HCT116 (cell line): ENCODE data around the gene UCP2. TPM values are rescaled to one million over a fixed set of nuclear protein-coding genes. Genes with fewer than 3 reads are reported as not detected.

Experiments
- ATAC-seq: fragments of 200-7000 bp; cut with Tn5 transposase; 2 replicates; pipeline ENCODE4 v1.9.1; 2020; ENCODE audit warnings: mild to moderate bottlenecking, moderate library complexity
- BruUV-seq: library from RNA; stranded (reverse); fragments of 400-500 nt; replicated peaks from 2 replicates; lab custom pipeline; 2021; lab: Mats Ljungman, UMichigan
- CTCF ChIA-PET: fragments of 300-600 bp; sonication (Branson Sonifier 250); formaldehyde crosslinking; loops from one replicate; lab custom pipeline; 2021; ENCODE audit warnings: antibody characterized with exemption; lab: Charles Lee
- POLR2A ChIA-PET: fragments of 300-600, 350-600 bp; sonication (Branson Sonifier 250); formaldehyde crosslinking; loops from one replicate; lab custom pipeline; 2021; ENCODE audit warnings: antibody characterized with exemption; lab: Charles Lee
- RAD21 ChIA-PET, 2 experiments: fragments of 300-600 bp; sonication (Branson Sonifier 250); formaldehyde crosslinking; loops; one replicate each; lab custom pipeline; 2023; ENCODE audit warnings: low total read pairs in 2 of 2; ENCODE audit not compliant: uncharacterized antibody in 2 of 2, unreplicated experiment in 2 of 2, low non-redundant PET in 1 of 2; lab: Charles Lee
- DNase-seq: peaks from one replicate; pipeline ENCODE4 v3.0.0-alpha.2; 2010; ENCODE audit warnings: low read depth, low spot score
- H2AFZ ChIP-seq: fragments of 200-600 bp; shearing (Covaris generic), sonication (generic); 2 replicates; pipeline ENCODE4 v1.6.1; 2017; ENCODE audit warnings: low read depth, mixed run types, mixed read lengths, antibody characterized with exemption, low read length; ENCODE audit not compliant: poor library complexity, severe bottlenecking
- H3K27ac ChIP-seq: 2 replicates; pipeline ENCODE4 v1.5.1; 2012; ENCODE audit warnings: low read depth, low read length
- H3K27me3 ChIP-seq: fragments of 200-600 bp; sonication (generic); 2 replicates; pipeline ENCODE4 v1.6.1; 2016; ENCODE audit warnings: mixed run types, low read length, mixed read lengths; ENCODE audit not compliant: insufficient read depth
- H3K36me3 ChIP-seq, 2 experiments: fragments of 200-500 bp in 1 of 2; fragments of 200-600 bp in 1 of 2; sonication (Bioruptor generic) in 1 of 2; sonication (generic) in 1 of 2; 2 replicates each; pipeline versions ENCODE4 v1.5.1 to v1.6.1; 2014 to 2016; ENCODE audit warnings: low read length in 2 of 2, inconsistent platforms in 1 of 2, mixed read lengths in 1 of 2, mixed run types in 1 of 2; ENCODE audit not compliant: insufficient read depth in 2 of 2, control insufficient read depth in 1 of 2
- H3K4me1 ChIP-seq, 2 experiments: fragments of 200-600 bp in 1 of 2; sonication (generic) in 1 of 2; 2 replicates each; pipeline versions ENCODE4 v1.5.1 to v1.6.1; 2012 to 2017; ENCODE audit warnings: low read length in 2 of 2, inconsistent platforms in 1 of 2, mild to moderate bottlenecking in 1 of 2, mixed read lengths in 1 of 2, mixed run types in 1 of 2, moderate library complexity in 1 of 2; ENCODE audit not compliant: insufficient read depth in 2 of 2, control insufficient read depth in 1 of 2
- H3K4me2 ChIP-seq: fragments of 200-600 bp; sonication (generic); 2 replicates; pipeline ENCODE4 v1.6.1; 2017; ENCODE audit warnings: mixed run types, low read length, mixed read lengths
- H3K4me3 ChIP-seq, 2 experiments: fragments of 200-600 bp in 1 of 2; sonication (generic) in 1 of 2; replicated peaks in 1 of 2; 2 replicates each; pipeline ENCODE4 v1.5.1; 2011 to 2016; ENCODE audit warnings: low read length in 2 of 2, control low read depth in 1 of 2, low read depth in 1 of 2, mild to moderate bottlenecking in 1 of 2, mixed read lengths in 1 of 2, mixed run types in 1 of 2
- H3K79me2 ChIP-seq: fragments of 200-600 bp; sonication (generic); 2 replicates; pipeline ENCODE4 v1.6.1; 2017; ENCODE audit warnings: mild to moderate bottlenecking, mixed run types, low read length, moderate library complexity, mixed read lengths; ENCODE audit not compliant: insufficient read depth
- H3K9ac ChIP-seq: fragments of 200-600 bp; sonication (generic); 2 replicates; pipeline ENCODE4 v1.6.1; 2016; ENCODE audit warnings: low read length, mixed read lengths
- H3K9me2 ChIP-seq: fragments of 200-600 bp; sonication (generic), shearing (Covaris generic); 2 replicates; pipeline ENCODE4 v1.6.1; 2017; ENCODE audit warnings: mixed run types, mild to moderate bottlenecking, moderate library complexity; ENCODE audit not compliant: insufficient read depth
- H3K9me3 ChIP-seq, 2 experiments: fragments of 200-500 bp in 1 of 2; fragments of 200-600 bp in 1 of 2; sonication (Bioruptor generic) in 1 of 2; sonication (generic) in 1 of 2; 2 replicates each; pipeline ENCODE4 v1.6.1; 2014 to 2017; ENCODE audit warnings: low read length in 2 of 2, mixed read lengths in 2 of 2, inconsistent platforms in 1 of 2, low read depth in 1 of 2, mild to moderate bottlenecking in 1 of 2, mixed run types in 1 of 2, moderate library complexity in 1 of 2; ENCODE audit not compliant: control insufficient read depth in 1 of 2, insufficient read depth in 1 of 2
- H4K20me1 ChIP-seq: fragments of 200-600 bp; sonication (generic), shearing (Covaris generic); 2 replicates; pipeline ENCODE4 v1.6.1; 2017; ENCODE audit warnings: mixed run types, mild to moderate bottlenecking, moderate library complexity; ENCODE audit not compliant: insufficient read depth
- CEBPB ChIP-seq: IDR thresholded peaks from 2 replicates; pipeline ENCODE4 v1.6.1; 2012; ENCODE audit warnings: low read depth
- CTCF ChIP-seq, 3 experiments: fragments of 200-600 bp in 1 of 3; sonication (generic) in 1 of 3; IDR thresholded peaks in 2 of 3; conservative IDR thresholded peaks in 1 of 3; 2 replicates each; pipeline ENCODE4 v1.5.1; 2012 to 2017; ENCODE audit warnings: low read depth in 2 of 3, low read length in 2 of 3, antibody characterized with exemption in 1 of 3, borderline replicate concordance in 1 of 3, control low read depth in 1 of 3, mild to moderate bottlenecking in 1 of 3, mixed read lengths in 1 of 3, mixed run types in 1 of 3, moderate library complexity in 1 of 3; ENCODE audit not compliant: insufficient read depth in 1 of 3
- EGR1 ChIP-seq: IDR thresholded peaks from 2 replicates; pipeline ENCODE4 v1.6.1; 2012; ENCODE audit warnings: low read depth
- POLR2A ChIP-seq: IDR thresholded peaks from 2 replicates; pipeline ENCODE4 v1.7.0; 2011; ENCODE audit warnings: borderline replicate concordance; ENCODE audit not compliant: insufficient read depth, insufficient read length; ENCODE audit errors: extremely low read depth
- REST ChIP-seq: IDR thresholded peaks from 2 replicates; pipeline ENCODE4 v1.6.1; 2012; ENCODE audit warnings: low read depth
- TCF7L2 ChIP-seq: IDR thresholded peaks from 2 replicates; pipeline ENCODE4 v1.7.0; 2011; ENCODE audit warnings: borderline replicate concordance, inconsistent platforms; ENCODE audit not compliant: insufficient read depth, insufficient read length; ENCODE audit errors: extremely low read depth
- ZNF274 ChIP-seq: fragments of 200-500 bp; sonication (Bioruptor generic); IDR thresholded peaks from 2 replicates; pipeline ENCODE4 v1.6.1; 2014; ENCODE audit warnings: mild to moderate bottlenecking, low read depth, low read length, inconsistent platforms
- intact Hi-C: fragments of 100-400 bp; cut with micrococcal nuclease; formaldehyde crosslinking; loops from 2 replicates; pipeline ENCODE4 v1.10.0; 2022
- total RNA-seq: library from RNA; stranded (reverse); gene quantifications from one replicate; pipeline ENCODE4 v1.2.1, GENCODE V29; 2021; ENCODE audit not compliant: unreplicated experiment

The UCP2 gene
- total RNA-seq, 1 experiment from 2014 or later = 20.4 TPM

GRCh38 chr11:73929388-73929787 is 53.3 kb downstream of the UCP2 start:
- H3K9me2 ChIP-seq = no peaks in the 10 kb centered on the region
- peaks cover 3% of the 10 kb centered on the region in 2 experiments; a peak in 3 of 4 replicates for H3K4me1 ChIP-seq
- no peak overlapping the region for H3K4me3 ChIP-seq
- ChIA-PET CTCF (no interaction called here), POLR2A (no interaction called here), RAD21 (no interaction called here)
- no peaks in the 10 kb centered on the region for H4K20me1 ChIP-seq
- H2AFZ ChIP-seq = no peak overlapping the region
- no TSS peak for BruUV-seq
- no peak overlapping the region for H3K4me2 ChIP-seq
- intact Hi-C loops = no loop called here
- no peak overlapping the region for H3K9ac ChIP-seq
- no peak for ATAC-seq
- TF ChIP-seq REST = peak; percentile 11; the same call in 1 of the 2 replicates
- no peak for TF ChIP-seq CEBPB
- no peak for TF ChIP-seq CTCF (IDR thresholded peaks at IDR 0.05 in 2 of 3, conservative IDR thresholded peaks at IDR 0.05 in 1 of 3; ENCODE audit: borderline replicate concordance in 1 of 3, insufficient read depth in 1 of 3, low read depth in 2 of 3, low read length in 2 of 3)
- no peak for TF ChIP-seq ZNF274
- no peak for TF ChIP-seq EGR1
- TF ChIP-seq TCF7L2 = no peak
- TF ChIP-seq POLR2A = no peak
- H3K9me3 ChIP-seq = no peaks in the 10 kb centered on the region
- no peak overlapping the region for H3K27ac ChIP-seq
- no peaks in the 10 kb centered on the region for H3K79me2 ChIP-seq
- DNase-seq = no peak
- no peaks in the 10 kb centered on the region for H3K36me3 ChIP-seq
- no peaks in the 10 kb centered on the region for H3K27me3 ChIP-seq

Other genes starting within 250 kb of the UCP2 start
- gene RAB6A, start 221.8 kb downstream of the UCP2 start, total RNA-seq = 121 TPM
- gene MRPL48, start 195.0 kb downstream of the UCP2 start, total RNA-seq = 66.8 TPM
- 97.0 TPM for gene COA4, start 106.0 kb downstream of the UCP2 start, total RNA-seq
- gene PAAF1, start 105.8 kb downstream of the UCP2 start, total RNA-seq = 15.5 TPM
- gene DNAJB13, start 31.8 kb downstream of the UCP2 start, total RNA-seq = 0.22 TPM
- gene UCP3, start 26.2 kb upstream of the UCP2 start, total RNA-seq = 1.3 TPM
- gene C2CD3, start 188.2 kb upstream of the UCP2 start, total RNA-seq = 30.6 TPM
- gene PPME1, start 188.4 kb upstream of the UCP2 start, total RNA-seq = 68.3 TPM